BLaER1 (cell line): ENCODE data around the gene KCP.

ENCODE experiments used
- H3K27ac ChIP-seq: shearing (Covaris generic); formaldehyde crosslinking; 2 replicates; pipeline ENCODE4 v1.8.1; 2022
- H3K27me3 ChIP-seq: shearing (Covaris generic); formaldehyde crosslinking; 2 replicates; pipeline ENCODE4 v1.8.1; 2022
- H3K36me3 ChIP-seq: shearing (Covaris generic); formaldehyde crosslinking; 2 replicates; pipeline ENCODE4 v1.8.1; 2022
- H3K4me1 ChIP-seq: shearing (Covaris generic); formaldehyde crosslinking; 2 replicates; pipeline ENCODE4 v1.8.1; 2022
- H3K4me2 ChIP-seq: shearing (Covaris generic); formaldehyde crosslinking; 2 replicates; pipeline ENCODE4 v1.8.1; 2022
- H3K4me3 ChIP-seq: shearing (Covaris generic); formaldehyde crosslinking; 2 replicates; pipeline ENCODE4 v1.8.1; 2022
- H3K9ac ChIP-seq: shearing (Covaris generic); formaldehyde crosslinking; 2 replicates; pipeline ENCODE4 v1.8.1; 2022
- H3K9me3 ChIP-seq: shearing (Covaris generic); formaldehyde crosslinking; 2 replicates; pipeline ENCODE4 v1.8.1; 2022
- H4K20me1 ChIP-seq: shearing (Covaris generic); formaldehyde crosslinking; 2 replicates; pipeline ENCODE4 v1.8.1; 2022
- Cebpa-rat ChIP-seq: shearing (Covaris generic); IDR thresholded peaks from 2 replicates; pipeline ENCODE4 v1.8.1; 2022

Gene KCP

DNA sequence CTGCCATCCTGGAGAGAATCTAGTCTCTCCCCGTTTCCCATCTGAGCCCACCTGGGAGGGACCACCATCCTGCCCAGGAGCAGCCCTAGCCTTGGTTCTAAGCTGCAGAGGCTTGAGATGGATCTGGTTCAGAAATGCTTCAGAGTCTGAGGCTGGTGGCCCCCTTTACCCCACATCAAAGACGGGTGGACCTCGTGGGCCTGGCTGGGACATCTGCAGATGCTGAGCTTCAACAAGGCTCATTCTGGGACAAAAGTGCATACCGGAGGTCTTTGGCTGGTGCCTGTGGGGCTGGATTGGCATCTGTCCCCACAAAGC, 22.3 kb upstream of the KCP start:
- peak overlapping the region; percentile 42 for H3K27ac ChIP-seq

DNA sequence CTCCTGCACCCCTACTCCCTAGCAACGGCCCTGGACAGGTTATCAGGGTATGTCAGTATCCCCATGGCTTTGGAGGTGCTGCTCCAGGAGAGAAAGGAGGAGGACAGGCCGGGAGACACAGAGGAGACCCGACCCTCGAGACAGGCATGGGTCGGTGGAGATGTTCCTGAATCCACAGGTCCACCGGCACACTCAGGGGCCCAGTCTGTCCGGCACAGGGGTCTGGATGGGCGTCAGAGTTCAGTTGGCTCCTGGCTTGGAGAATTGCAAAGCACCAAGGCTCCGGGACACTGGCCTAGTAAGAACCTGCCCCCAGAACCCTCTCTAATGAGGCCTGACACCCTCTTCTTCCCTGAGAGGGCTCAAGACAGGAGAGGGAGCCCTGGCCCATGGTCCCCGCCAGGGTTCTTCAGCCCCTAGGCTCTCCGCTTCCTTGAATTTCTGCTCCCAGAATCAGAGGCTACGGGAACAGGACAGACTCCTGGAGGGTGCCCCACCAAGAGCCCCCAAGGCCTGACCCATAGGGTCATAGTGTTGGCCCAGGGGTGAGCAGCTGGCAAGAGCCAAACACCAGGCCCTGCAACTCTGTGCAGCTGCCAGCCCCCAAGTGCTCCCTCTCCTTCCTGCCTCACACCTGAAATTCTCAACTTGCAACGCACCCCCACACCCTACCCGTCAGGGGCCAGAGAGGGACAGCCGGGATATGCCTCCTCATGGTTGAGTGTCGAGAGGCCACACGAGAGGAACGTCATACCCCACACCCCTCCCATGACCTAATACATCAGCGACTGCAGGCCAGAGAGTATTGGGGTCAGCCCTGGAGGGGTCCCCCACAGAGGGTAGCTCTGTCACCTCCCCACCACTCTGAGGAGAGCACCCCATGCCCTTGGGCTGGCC, 21.7 kb upstream of the KCP start:
- peaks cover 27% of the 10 kb centered on the region for H3K27me3 ChIP-seq
- no peaks in the 10 kb centered on the region for H3K9me3 ChIP-seq
- peak overlapping the region; percentile 82 for H3K4me2 ChIP-seq
- no peak overlapping the region for H3K4me3 ChIP-seq
- no peaks in the 10 kb centered on the region for H4K20me1 ChIP-seq
- no peaks in the 10 kb centered on the region for H3K36me3 ChIP-seq
- no peak overlapping the region for H3K9ac ChIP-seq
- H3K27ac ChIP-seq = peak overlapping the region; percentile 42
- H3K4me1 ChIP-seq = peaks cover 36% of the 10 kb centered on the region
- TF ChIP-seq Cebpa-rat = no peak

More for the DNA sequence above, 22.3 kb upstream of the KCP start:
- Histone ChIP-seq H3K27me3 (peaks cover 33% of the 10 kb centered on the region), H3K4me2 (peak overlapping the region; percentile 82), H3K4me3 (peak overlapping the region; percentile 16; the same call in 1 of the 2 replicates), H3K4me1 (peaks cover 40% of the 10 kb centered on the region), H4K20me1 (no peaks in the 10 kb centered on the region), H3K9me3 (no peaks in the 10 kb centered on the region), H3K36me3 (no peaks in the 10 kb centered on the region), H3K9ac (no peak overlapping the region)
- TF ChIP-seq Cebpa-rat = no peak

DNA sequence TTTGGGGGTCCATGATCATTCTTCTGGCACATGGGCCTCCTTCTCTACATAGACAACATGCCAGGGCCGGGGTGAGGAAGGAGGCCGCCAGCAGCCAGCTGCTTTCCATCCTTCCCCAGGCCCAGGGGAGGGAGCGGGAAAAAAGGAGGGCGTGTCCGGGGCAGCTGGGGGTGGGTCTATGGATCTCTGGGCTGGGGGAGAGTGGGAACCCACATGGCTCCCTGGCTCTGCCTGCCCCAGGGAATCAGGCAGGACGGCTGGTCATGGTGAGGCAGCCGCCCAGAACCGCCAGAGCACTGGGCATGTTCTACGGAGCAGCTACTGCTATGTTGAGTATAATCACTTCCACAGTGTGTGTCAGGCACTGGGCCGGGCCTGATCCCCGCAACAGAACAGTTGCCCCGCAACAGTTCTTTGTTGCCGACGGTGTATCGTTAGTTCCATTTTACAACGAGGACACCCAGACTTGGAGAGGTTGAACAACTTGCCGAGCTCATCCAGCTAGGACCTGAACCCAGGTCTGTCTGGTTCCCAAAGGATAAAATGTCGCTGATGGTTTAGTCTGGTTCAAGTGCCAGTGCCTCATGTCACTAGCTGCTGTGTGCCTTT, 20.8 kb upstream of the KCP start:
- Histone ChIP-seq H3K4me3 (no peak overlapping the region), H3K36me3 (no peaks in the 10 kb centered on the region), H3K9me3 (no peaks in the 10 kb centered on the region), H3K4me1 (peaks cover 43% of the 10 kb centered on the region), H3K4me2 (no peak overlapping the region), H3K9ac (no peak overlapping the region), H3K27ac (no peak overlapping the region), H3K27me3 (peaks cover 17% of the 10 kb centered on the region), H4K20me1 (no peaks in the 10 kb centered on the region)
- no peak for TF ChIP-seq Cebpa-rat

DNA sequence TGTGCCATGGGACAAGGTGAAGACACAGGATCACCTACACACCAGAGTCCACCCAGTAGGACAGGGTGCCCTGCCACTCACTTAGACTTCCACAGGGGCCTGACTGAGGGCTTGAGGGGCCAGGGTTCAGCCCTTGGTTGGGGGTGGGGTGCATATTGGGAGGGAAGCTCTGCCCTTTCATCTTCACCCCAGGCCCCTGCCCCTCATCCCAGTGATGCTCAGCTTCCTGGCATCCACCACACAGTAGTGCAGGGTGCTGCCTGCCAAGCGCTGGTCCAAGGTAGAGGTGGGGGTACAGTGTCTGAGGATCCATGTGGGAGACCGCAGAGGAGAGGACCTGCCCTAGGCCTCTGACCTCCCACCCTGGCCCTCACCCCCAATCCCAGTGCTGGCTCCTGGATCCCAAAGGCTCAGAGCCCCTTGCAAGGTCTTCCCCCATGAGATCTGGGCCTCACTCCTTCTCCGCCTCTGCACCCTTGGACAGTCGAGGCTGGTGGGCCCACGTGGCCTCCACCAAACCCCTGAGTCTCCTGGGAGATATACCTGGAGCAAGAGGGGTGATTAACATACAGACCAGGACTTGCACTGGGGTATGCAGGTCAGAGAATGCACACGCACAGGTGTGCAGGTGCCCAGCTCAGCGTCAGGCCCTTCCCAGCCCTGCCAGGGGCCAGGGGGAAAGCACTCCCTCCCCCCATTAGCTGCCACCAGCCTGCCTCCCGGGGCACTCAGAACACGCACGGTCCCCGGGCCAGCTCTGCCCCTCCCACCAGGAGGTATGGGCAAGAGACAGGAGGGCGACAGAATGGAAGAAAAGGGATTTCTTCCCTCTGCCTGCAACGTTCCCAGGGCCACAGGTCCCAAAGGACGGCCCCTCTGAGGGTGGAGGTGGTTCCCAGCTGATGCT, 18.6 kb upstream of the KCP start:
- Histone ChIP-seq H3K4me1 (peaks cover 40% of the 10 kb centered on the region), H3K27me3 (no peaks in the 10 kb centered on the region), H3K36me3 (no peaks in the 10 kb centered on the region), H3K4me2 (no peak overlapping the region), H3K9ac (no peak overlapping the region), H4K20me1 (no peaks in the 10 kb centered on the region), H3K4me3 (no peak overlapping the region), H3K27ac (no peak overlapping the region), H3K9me3 (no peaks in the 10 kb centered on the region)
- no peak for TF ChIP-seq Cebpa-rat

DNA sequence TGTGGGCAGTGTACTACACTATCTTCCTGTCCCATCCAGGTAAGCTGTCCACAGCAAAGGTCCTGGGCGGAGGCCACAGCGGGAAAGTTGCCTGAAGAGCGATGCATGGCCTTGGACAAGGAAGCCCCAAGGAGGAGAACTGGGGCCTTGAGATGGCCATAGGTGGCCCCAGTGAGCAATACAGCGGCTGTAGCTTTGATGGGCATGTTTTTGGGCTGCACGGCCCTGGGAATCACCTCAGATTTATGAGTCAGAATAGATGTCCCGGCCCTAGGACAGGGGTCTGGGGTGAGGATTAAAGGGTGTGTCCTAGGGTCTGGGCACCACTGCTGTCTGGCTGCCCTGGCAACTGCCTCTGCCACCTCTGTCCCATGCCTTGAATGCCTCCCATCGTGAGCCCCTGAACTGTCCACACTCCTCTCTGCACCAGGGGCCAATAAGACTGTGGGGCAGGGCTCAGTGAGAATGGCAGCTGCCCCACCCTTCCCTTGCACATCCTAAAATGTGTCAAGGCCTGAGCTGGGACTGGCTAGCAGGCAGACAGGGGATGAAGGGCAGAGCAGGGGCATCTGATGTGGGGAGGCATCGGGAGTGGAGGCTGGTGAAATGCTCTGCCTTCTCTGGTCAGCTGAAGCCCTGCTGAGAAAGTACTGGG, 17.8 kb upstream of the KCP start:
- Histone ChIP-seq H3K9me3 (no peaks in the 10 kb centered on the region), H3K4me3 (no peak overlapping the region), H3K9ac (no peak overlapping the region), H3K36me3 (no peaks in the 10 kb centered on the region), H3K4me1 (peaks cover 33% of the 10 kb centered on the region), H3K27ac (no peak overlapping the region), H3K27me3 (no peaks in the 10 kb centered on the region), H4K20me1 (no peaks in the 10 kb centered on the region), H3K4me2 (no peak overlapping the region)
- no peak for TF ChIP-seq Cebpa-rat

DNA sequence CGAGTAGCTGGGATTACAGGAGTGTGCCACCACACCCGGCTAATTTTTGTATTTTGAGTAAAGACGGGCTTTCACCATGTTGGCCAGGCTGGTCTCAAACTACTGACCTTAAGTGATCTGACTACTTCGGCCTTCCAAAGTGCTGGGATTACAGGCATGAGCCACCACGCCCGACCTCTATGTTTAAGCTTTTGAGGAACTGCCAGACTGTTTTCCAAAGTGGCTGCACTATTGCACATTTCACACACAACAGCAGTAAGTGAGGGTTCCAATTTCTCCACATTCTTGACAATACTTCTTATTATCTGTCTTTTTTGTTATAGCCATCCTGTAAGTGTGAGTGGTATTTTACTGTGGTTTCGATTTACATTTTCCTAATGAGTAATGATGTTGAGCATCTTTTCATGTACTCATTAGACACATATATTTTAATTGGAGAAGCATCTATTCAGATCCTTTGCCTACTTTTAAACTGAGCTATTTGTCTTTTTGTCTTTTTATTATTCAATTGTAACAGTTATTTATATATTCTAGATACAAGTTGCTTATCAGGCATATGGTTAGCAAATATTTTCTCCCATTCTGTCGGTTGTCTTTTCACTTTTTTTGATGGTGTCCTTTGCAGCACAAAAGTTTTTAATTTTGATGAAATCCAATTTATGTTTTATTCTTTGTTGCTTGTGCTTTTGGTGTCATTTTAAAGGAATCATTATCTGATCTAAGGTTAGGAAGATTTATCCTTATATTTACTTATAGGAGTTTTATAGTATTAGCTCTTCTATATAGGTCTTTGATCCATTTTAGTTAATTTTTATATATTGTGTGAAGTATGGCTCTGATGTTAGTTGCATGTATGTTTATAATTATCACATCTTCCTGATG, 14.4 kb upstream of the KCP start:
- Histone ChIP-seq H3K9ac (no peak overlapping the region), H3K4me3 (no peak overlapping the region), H3K36me3 (no peaks in the 10 kb centered on the region), H3K4me2 (no peak overlapping the region), H3K4me1 (peaks cover 29% of the 10 kb centered on the region), H3K27me3 (0 out of 2 replicates have a peak, but pooled peaks cover 2% of the 10 kb centered on the region), H3K9me3 (no peaks in the 10 kb centered on the region), H3K27ac (no peak overlapping the region), H4K20me1 (no peaks in the 10 kb centered on the region)
- no peak for TF ChIP-seq Cebpa-rat

DNA sequence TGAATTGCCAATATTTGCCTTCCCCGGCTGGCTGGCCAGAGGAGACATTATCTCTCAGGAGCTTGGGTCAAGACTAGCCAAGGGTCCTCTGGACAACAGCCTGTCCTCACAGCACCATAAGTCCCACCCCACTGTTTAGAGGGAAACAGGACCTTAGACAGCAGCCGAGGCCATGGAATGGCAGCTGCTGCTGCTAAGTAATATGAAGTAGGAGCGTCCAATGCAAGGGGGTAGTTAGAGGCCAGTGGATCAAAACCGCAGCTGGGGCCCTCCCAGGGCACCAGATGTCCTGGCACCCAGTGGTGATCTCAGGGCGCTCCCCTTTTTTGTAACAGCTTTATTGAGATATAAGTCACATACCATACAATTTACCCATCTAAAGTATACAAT, 12.9 kb upstream of the KCP start:
- TF ChIP-seq Cebpa-rat = no peak
- H3K4me1 ChIP-seq = peaks cover 29% of the 10 kb centered on the region
- H3K27ac ChIP-seq = no peak overlapping the region
- H3K9ac ChIP-seq = no peak overlapping the region
- H3K9me3 ChIP-seq = no peaks in the 10 kb centered on the region
- 0 out of 2 replicates have a peak, but pooled peaks cover 10% of the 10 kb centered on the region for H3K27me3 ChIP-seq
- H3K4me3 ChIP-seq = no peak overlapping the region
- no peaks in the 10 kb centered on the region for H4K20me1 ChIP-seq
- no peaks in the 10 kb centered on the region for H3K36me3 ChIP-seq
- H3K4me2 ChIP-seq = no peak overlapping the region

DNA sequence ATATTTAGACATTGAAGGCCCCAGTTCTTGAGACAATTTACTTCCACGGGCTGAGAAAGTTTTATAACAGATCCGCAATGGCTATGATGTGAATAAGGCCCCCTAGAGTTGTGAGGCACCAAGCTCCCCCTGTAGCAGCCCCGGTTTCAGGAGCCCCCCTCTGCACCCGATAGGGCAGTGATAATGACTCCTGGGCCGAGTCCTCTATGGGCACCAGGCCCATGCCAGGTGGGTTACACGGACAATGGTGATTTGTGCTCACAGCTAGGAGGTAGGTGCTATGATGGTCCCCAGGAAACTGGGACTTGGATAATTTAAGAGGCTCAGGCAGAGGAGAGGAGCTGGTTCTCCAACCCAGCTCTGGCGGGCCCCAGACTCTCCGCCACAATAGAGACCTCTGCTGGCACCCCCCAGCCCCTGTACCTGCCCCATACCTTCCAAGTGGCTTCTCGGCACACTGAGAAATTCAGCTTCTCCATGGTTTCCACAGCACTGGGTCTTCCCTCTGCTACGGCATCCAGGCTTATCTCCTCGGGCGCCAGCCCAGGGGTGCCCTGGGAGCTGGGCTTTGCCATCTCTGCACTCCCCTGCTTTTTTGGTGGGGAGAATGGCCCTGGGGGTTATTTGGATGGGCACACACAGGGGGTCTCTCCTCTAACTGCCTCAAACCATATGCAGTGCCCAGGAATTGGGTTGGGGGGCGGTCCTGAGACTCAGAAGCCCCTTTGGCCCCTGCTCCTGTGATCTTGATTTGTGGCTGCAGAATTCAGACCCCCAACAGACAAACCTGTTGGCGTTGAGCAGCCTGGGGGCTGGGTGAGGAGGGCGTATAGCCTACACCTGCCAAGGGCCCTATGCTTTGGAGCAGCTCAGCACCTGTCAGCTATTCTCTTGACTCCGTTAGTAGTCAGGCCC, 12.2 kb upstream of the KCP start:
- Histone ChIP-seq H3K27me3 (peaks cover 14% of the 10 kb centered on the region; the same call in 1 of the 2 replicates), H3K27ac (no peak overlapping the region), H3K36me3 (no peaks in the 10 kb centered on the region), H3K4me1 (peaks cover 29% of the 10 kb centered on the region), H3K4me2 (no peak overlapping the region), H3K9me3 (no peaks in the 10 kb centered on the region), H3K4me3 (no peak overlapping the region), H4K20me1 (no peaks in the 10 kb centered on the region), H3K9ac (no peak overlapping the region)
- no peak for TF ChIP-seq Cebpa-rat
